ENCODE measurements around the gene RREB1. TPM values are rescaled to one million over a fixed set of nuclear protein-coding genes. Genes with fewer than 3 reads are reported as not detected.

RREB1 gene
- total and polyA plus RNA-seq, 7 experiments from 2014 or later: 4.2 to 56.7 (median 49.2) TPM

DNA sequence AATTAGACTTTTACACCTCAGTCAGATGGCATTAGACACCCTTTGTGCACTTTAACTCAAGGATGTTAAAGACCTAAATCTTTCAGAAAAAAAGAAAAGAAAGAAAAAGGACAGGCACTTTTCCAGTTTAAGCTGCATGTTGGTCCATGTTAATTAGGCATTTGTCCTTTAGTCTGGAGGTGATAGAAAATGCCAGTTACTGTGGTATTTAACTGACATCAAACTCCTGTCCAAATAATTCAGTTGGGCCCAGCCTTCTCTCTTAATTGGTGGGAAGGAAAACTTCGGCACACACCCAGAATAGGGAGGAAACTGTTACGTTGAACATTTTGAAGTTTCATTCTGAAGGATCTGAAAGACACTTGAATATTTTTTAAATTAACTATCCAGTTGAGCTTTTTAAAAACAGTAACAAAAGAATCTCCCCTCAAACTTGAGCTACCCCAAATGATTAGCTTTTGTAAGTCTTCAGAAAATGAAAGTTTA is 30.3 kb downstream of the RREB1 start:
- Histone ChIP-seq H3K9me3 (ENCODE audit: control insufficient read depth in 2 of 3, low read length in 3 of 3) (no peaks in the 10 kb centered on the region), H3K4me1 (ENCODE audit: control insufficient read depth in 2 of 2, insufficient read depth in 2 of 2, low read length in 2 of 2) (peaks cover 20 to 41% of the 10 kb centered on the region in 2 donors), H3K27ac (ENCODE audit: low read depth, low read length) (peak overlapping the region; percentile 91), H3K4me3 (ENCODE audit: low read length) (no peak overlapping the region), H3K27me3 (ENCODE audit: control insufficient read depth in 2 of 2, insufficient read depth in 2 of 2, low read length in 2 of 2) (no peaks in the 10 kb centered on the region), H3K36me3 (ENCODE audit: control insufficient read depth in 2 of 3, insufficient read depth in 3 of 3, low read length in 3 of 3) (peaks cover 0 to 4% (median 0%) of the 10 kb centered on the region in 3 experiments)
- ChIA-PET CTCF (interaction anchor here (0.6 to 2.8 kb wide), 6 partner anchors 9 to 552 kb away, joined by 3 to 11 read pairs (median 4); no protein-coding TSS in a partner anchor), POLR2A (interaction anchor here (0.6 to 10.7 kb wide), 10 partner anchors 9 to 568 kb away, joined by 3 to 91 read pairs (median 5); partner anchors contain the start of genes CAGE1, RIOK1 and RREB1)
- DNase-seq (no peak), ATAC-seq (no peak)
- Mint-ChIP-seq H3K27me3 (no peaks in the 10 kb centered on the region), H3K36me3 (peaks cover 0 to 4% (median 0%) of the 10 kb centered on the region in 5 donors), H3K9me3 (peaks cover 0 to 2% (median 0%) of the 10 kb centered on the region in 11 donors), H3K4me3 (peak overlapping the region; percentile 73 to 92 (median 82)), H3K27ac (peak overlapping the region; percentile 85 to 99 (median 97)), H3K4me1 (peaks cover 37 to 92% (median 85%) of the 10 kb centered on the region in 7 donors)
- intact Hi-C loops (cut with micrococcal nuclease): loop anchor here (2.0 to 10.0 kb wide), 5 partner anchors 85 to 1299 kb away; partner anchors contain the start of genes LY86 (in 1 of the 2), NRN1 (in 1 of the 2) and SLC35B3 (in 1 of the 2)

DNA sequence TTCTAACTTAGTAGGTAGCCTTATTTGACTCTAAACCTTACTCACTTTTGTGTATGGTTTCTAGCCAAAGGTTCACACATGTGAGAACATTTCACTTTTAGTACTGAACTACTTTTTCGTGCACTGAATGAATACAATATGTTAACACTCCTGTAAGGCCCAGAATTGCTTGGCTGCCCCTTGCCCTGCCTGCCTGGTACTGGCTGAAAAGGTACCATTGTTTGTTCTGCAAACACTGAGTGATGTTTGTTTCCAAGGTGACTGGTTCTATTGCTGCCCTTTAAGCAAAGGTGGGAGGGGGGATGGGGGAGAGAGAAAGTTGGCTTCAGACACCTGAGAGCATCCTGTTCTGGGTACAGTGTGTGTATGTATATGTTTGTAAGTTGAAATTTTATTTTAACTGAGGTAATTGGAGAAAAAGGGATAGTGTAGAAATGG is 31.2 kb downstream of the RREB1 start:
- DNase-seq: peak in 7 of 9 donors; percentile 44 to 81 (median 68)
- intact Hi-C loops (cut with micrococcal nuclease): loop anchor here (2.0 to 10.0 kb wide), 5 partner anchors 86 to 1298 kb away; partner anchors contain the start of genes LY86 (in 1 of the 2), NRN1 (in 1 of the 2) and SLC35B3 (in 1 of the 2)
- H3K9me3 ChIP-seq (ENCODE audit: control insufficient read depth in 2 of 3, low read length in 3 of 3): no peaks in the 10 kb centered on the region
- H3K4me3 Mint-ChIP-seq: peak overlapping the region; percentile 4 to 85 (median 70)
- H3K27me3 Mint-ChIP-seq: no peaks in the 10 kb centered on the region
- peak overlapping the region; percentile 91 for H3K27ac ChIP-seq (ENCODE audit: low read depth, low read length)
- peak overlapping the region; percentile 26 to 99 (median 96) for H3K27ac Mint-ChIP-seq
- no peak overlapping the region for H3K4me3 ChIP-seq (ENCODE audit: low read length)
- POLR2A ChIA-PET: interaction anchor here (1.1 to 10.7 kb wide), 6 partner anchors 8 to 250 kb away, joined by 3 to 91 read pairs (median 20); partner anchors contain the start of genes CAGE1, RIOK1 and RREB1
- peak; percentile 61 for ATAC-seq
- H3K36me3 ChIP-seq (ENCODE audit: control insufficient read depth in 2 of 3, insufficient read depth in 3 of 3, low read length in 3 of 3): peaks cover 0 to 4% (median 0%) of the 10 kb centered on the region in 3 experiments
- peaks cover 42 to 92% (median 85%) of the 10 kb centered on the region in 7 donors for H3K4me1 Mint-ChIP-seq
- H3K36me3 Mint-ChIP-seq: no peaks in the 10 kb centered on the region
- CTCF ChIA-PET: interaction anchor here (0.7 to 2.8 kb wide), 2 partner anchors 11 to 1082 kb away, joined by 3 to 11 read pairs; no protein-coding TSS in a partner anchor
- peaks cover 0 to 4% (median 0%) of the 10 kb centered on the region in 11 donors for H3K9me3 Mint-ChIP-seq
- no peaks in the 10 kb centered on the region for H3K27me3 ChIP-seq (ENCODE audit: control insufficient read depth in 2 of 2, insufficient read depth in 2 of 2, low read length in 2 of 2)
- H3K4me1 ChIP-seq (ENCODE audit: control insufficient read depth in 2 of 2, insufficient read depth in 2 of 2, low read length in 2 of 2): peaks cover 20 to 40% of the 10 kb centered on the region in 2 donors

- H3K4me1 Mint-ChIP-seq: peaks cover 40 to 91% (median 85%) of the 10 kb centered on the region in 7 donors
- POLR2A ChIA-PET: interaction anchor here (1.0 to 10.7 kb wide), 3 partner anchors 11 to 88 kb away, joined by 3 to 91 read pairs (median 73); partner anchors contain the start of gene RREB1
- peaks cover 0 to 5% (median 0%) of the 10 kb centered on the region in 11 donors for H3K9me3 Mint-ChIP-seq
These were observed 32.2 kb downstream of the RREB1 start for GRCh38 chr6:7139835-7140470.

DNA sequence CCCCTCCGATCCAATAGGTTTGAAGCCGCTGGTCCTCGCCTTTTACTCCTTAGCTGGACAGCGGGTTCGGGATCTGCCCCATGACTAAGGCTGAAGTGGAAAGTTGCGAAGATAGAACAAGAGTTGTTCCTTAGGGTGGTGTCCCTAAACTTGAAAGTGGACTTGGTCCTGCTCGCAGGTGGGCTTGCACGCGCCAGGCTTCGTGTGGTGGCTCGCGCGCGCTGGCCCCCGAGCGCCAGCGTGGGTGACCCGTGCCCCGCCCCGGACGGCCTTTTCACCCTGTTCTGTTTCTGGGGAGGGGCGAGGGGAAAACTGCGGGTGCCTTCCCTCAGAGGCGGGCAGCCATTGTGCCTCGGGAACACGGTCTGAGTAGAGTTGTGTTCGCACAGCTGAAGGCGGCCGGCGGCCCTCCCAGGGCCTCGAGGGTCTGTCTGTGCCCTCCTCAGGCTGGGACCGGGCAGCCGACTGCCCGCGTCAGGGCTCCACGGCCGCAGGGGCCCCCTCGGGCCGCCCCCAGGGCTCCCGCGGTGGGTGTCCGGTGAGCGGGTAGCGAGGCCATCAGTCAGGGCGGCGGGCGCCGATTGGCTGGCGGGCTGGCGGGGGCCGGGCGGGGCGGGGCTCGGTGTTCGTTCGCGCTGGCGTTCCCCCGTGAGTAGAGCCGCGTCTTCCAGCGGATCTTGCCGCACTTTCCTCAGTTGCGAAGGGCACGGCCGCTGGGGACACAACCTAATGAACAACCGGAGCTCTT is 33.0 kb downstream of the RREB1 start:
- intact Hi-C loops (cut with micrococcal nuclease): loop anchor here (1.0 to 5.0 kb wide), 5 partner anchors 32 to 1880 kb away; partner anchors contain the start of genes CAGE1 (in 1 of the 2), FARS2 (in 1 of the 2), LYRM4 (in 1 of the 2) and RIOK1 (in 1 of the 2)
- Histone ChIP-seq H3K27ac (ENCODE audit: low read depth, low read length) (peak overlapping the region; percentile 91), H3K27me3 (ENCODE audit: control insufficient read depth in 2 of 2, insufficient read depth in 2 of 2, low read length in 2 of 2) (no peaks in the 10 kb centered on the region), H3K4me1 (ENCODE audit: control insufficient read depth in 2 of 2, insufficient read depth in 2 of 2, low read length in 2 of 2) (peaks cover 22 to 51% of the 10 kb centered on the region in 2 donors), H3K9me3 (ENCODE audit: control insufficient read depth in 2 of 3, low read length in 3 of 3) (no peaks in the 10 kb centered on the region), H3K4me3 (ENCODE audit: low read length) (peak overlapping the region; percentile 73), H3K36me3 (ENCODE audit: control insufficient read depth in 2 of 3, insufficient read depth in 3 of 3, low read length in 3 of 3) (peaks cover 0 to 4% (median 0%) of the 10 kb centered on the region in 3 experiments)
- CTCF ChIA-PET: interaction anchor here (0.9 kb wide), 1 partner anchor 30 kb away, joined by 3 read pairs; no protein-coding TSS in a partner anchor
- POLR2A ChIA-PET: interaction anchor here (0.6 to 10.7 kb wide), 7 partner anchors 11 to 503 kb away, joined by 3 to 91 read pairs (median 5); partner anchors contain the start of gene RREB1
- Mint-ChIP-seq H3K36me3 (no peaks in the 10 kb centered on the region), H3K4me1 (peaks cover 45 to 91% (median 85%) of the 10 kb centered on the region in 7 donors), H3K9me3 (peaks cover 0 to 5% (median 0%) of the 10 kb centered on the region in 11 donors), H3K27ac (peak overlapping the region; percentile 85 to 99 (median 96)), H3K4me3 (peak overlapping the region; percentile 80 to 92 (median 88)), H3K27me3 (no peaks in the 10 kb centered on the region)
- peak; percentile 69 to 86 (median 78) for DNase-seq
- peak; percentile 89 for ATAC-seq

More at GRCh38 chr6:7139835-7140470, 32.2 kb downstream of the RREB1 start:
- Mint-ChIP-seq H3K27me3 (no peaks in the 10 kb centered on the region), H3K36me3 (no peaks in the 10 kb centered on the region), H3K27ac (peak overlapping the region; percentile 85 to 99 (median 96)), H3K4me3 (peak overlapping the region; percentile 80 to 92 (median 88))
- CTCF ChIA-PET: interaction anchor here (0.7 to 0.9 kb wide), 2 partner anchors 27 to 29 kb away, joined by 3 read pairs; no protein-coding TSS in a partner anchor
- H3K4me1 ChIP-seq (ENCODE audit: control insufficient read depth in 2 of 2, insufficient read depth in 2 of 2, low read length in 2 of 2): peaks cover 20 to 43% of the 10 kb centered on the region in 2 donors
- no peaks in the 10 kb centered on the region for H3K27me3 ChIP-seq (ENCODE audit: control insufficient read depth in 2 of 2, insufficient read depth in 2 of 2, low read length in 2 of 2)
- peaks cover 0 to 4% (median 0%) of the 10 kb centered on the region in 3 experiments for H3K36me3 ChIP-seq (ENCODE audit: control insufficient read depth in 2 of 3, insufficient read depth in 3 of 3, low read length in 3 of 3)
- H3K4me3 ChIP-seq (ENCODE audit: low read length): peak overlapping the region; percentile 73
- DNase-seq: no peak
- H3K27ac ChIP-seq (ENCODE audit: low read depth, low read length): peak overlapping the region; percentile 91
- intact Hi-C loops (cut with micrococcal nuclease): loop anchor here (1.0 to 10.0 kb wide), 9 partner anchors 31 to 1879 kb away; partner anchors contain the start of genes CAGE1 (in 1 of the 2), FARS2 (in 1 of the 2), LY86 (in 1 of the 2) and LYRM4 (in 1 of the 2)
- H3K9me3 ChIP-seq (ENCODE audit: control insufficient read depth in 2 of 3, low read length in 3 of 3): no peaks in the 10 kb centered on the region
- no peak for ATAC-seq

- Mint-ChIP-seq H3K36me3 (no peaks in the 10 kb centered on the region), H3K9me3 (peaks cover 0 to 5% (median 0%) of the 10 kb centered on the region in 11 donors), H3K4me3 (peak overlapping the region in 9 of 10 donors; percentile 23 to 83 (median 55)), H3K27ac (peak overlapping the region in 7 of 9 donors; percentile 42 to 93 (median 78)), H3K27me3 (no peaks in the 10 kb centered on the region), H3K4me1 (peaks cover 54 to 91% (median 86%) of the 10 kb centered on the region in 7 donors)
- no peak overlapping the region for H3K27ac ChIP-seq (ENCODE audit: low read depth, low read length)
- peaks cover 0 to 4% (median 0%) of the 10 kb centered on the region in 3 experiments for H3K36me3 ChIP-seq (ENCODE audit: control insufficient read depth in 2 of 3, insufficient read depth in 3 of 3, low read length in 3 of 3)
- POLR2A ChIA-PET: interaction anchor here (0.6 to 10.7 kb wide), 5 partner anchors 10 to 90 kb away, joined by 5 to 91 read pairs (median 6); no protein-coding TSS in a partner anchor
- ATAC-seq (no peak), DNase-seq (no peak)
- CTCF ChIA-PET: interaction anchor here (1.0 kb wide), 1 partner anchor 8 kb away, joined by 3 read pairs; no protein-coding TSS in a partner anchor
- H3K4me3 ChIP-seq (ENCODE audit: low read length): no peak overlapping the region
- intact Hi-C loops (cut with micrococcal nuclease): loop anchor here in 1 of 2 donors (5.0 kb wide), 1 partner anchor 245 kb away; the partner anchor contains the start of genes CAGE1 and RIOK1
- H3K4me1 ChIP-seq (ENCODE audit: control insufficient read depth in 2 of 2, insufficient read depth in 2 of 2, low read length in 2 of 2): peaks cover 27 to 58% of the 10 kb centered on the region in 2 donors
- no peaks in the 10 kb centered on the region for H3K9me3 ChIP-seq (ENCODE audit: control insufficient read depth in 2 of 3, low read length in 3 of 3)
- no peaks in the 10 kb centered on the region for H3K27me3 ChIP-seq (ENCODE audit: control insufficient read depth in 2 of 2, insufficient read depth in 2 of 2, low read length in 2 of 2)
These were observed 34.6 kb downstream of the RREB1 start for GRCh38 chr6:7142228-7142801.

All from naive thymus-derived CD4-positive, alpha-beta T cell (primary cell).